Stimulated activated CD4-positive, alpha-beta T cell treated with anti-CD3 and anti-CD28 coated beads, Interleukin-15, amount 100 ng/mL, for 24 hours (primary cell): ENCODE measurements around the gene SH3BP4.

ENCODE experiments used
- DNase-seq: peaks from one replicate; pipeline ENCODE4 v3.0.0-alpha.2; 2020

SH3BP4 gene

GRCh38 chr2:235024931-235025773 is 73.3 kb downstream of the SH3BP4 start:
- no peak for DNase-seq

GRCh38 chr2:235025800-235026536 is 74.2 kb downstream of the SH3BP4 start:
- no peak for DNase-seq

- DNase-seq = no peak
These were observed 75.1 kb downstream of the SH3BP4 start for GRCh38 chr2:235026649-235027557.

GRCh38 chr2:235027558-235028214 is 75.9 kb downstream of the SH3BP4 start:
- no peak for DNase-seq

GRCh38 chr2:235028646-235029045 is 76.8 kb downstream of the SH3BP4 start:
- DNase-seq = no peak

GRCh38 chr2:235029054-235029453 is 77.2 kb downstream of the SH3BP4 start:
- no peak for DNase-seq

- DNase-seq = no peak
These were observed 78.3 kb downstream of the SH3BP4 start for GRCh38 chr2:235030126-235030525.

GRCh38 chr2:235030936-235031335 is 79.1 kb downstream of the SH3BP4 start:
- no peak for DNase-seq

- DNase-seq = no peak
These were observed 80.0 kb downstream of the SH3BP4 start for GRCh38 chr2:235031686-235032373.

GRCh38 chr2:235032466-235032865 is 80.6 kb downstream of the SH3BP4 start:
- no peak for DNase-seq

- DNase-seq = no peak
These were observed 81.1 kb downstream of the SH3BP4 start for GRCh38 chr2:235032949-235033348.

GRCh38 chr2:235034265-235035118 is 82.7 kb downstream of the SH3BP4 start:
- DNase-seq = no peak

- no peak for DNase-seq
These were observed 85.9 kb downstream of the SH3BP4 start for GRCh38 chr2:235037604-235038166.

GRCh38 chr2:235041221-235041917 is 89.6 kb downstream of the SH3BP4 start:
- DNase-seq = no peak

GRCh38 chr2:235041918-235042575 is 90.2 kb downstream of the SH3BP4 start:
- no peak for DNase-seq

GRCh38 chr2:235042576-235043515 is 91.0 kb downstream of the SH3BP4 start:
- no peak for DNase-seq

GRCh38 chr2:235043762-235044500 is 92.1 kb downstream of the SH3BP4 start:
- no peak for DNase-seq
